Measurements from ENCODE around the gene THY1.

Gene THY1

DNA sequence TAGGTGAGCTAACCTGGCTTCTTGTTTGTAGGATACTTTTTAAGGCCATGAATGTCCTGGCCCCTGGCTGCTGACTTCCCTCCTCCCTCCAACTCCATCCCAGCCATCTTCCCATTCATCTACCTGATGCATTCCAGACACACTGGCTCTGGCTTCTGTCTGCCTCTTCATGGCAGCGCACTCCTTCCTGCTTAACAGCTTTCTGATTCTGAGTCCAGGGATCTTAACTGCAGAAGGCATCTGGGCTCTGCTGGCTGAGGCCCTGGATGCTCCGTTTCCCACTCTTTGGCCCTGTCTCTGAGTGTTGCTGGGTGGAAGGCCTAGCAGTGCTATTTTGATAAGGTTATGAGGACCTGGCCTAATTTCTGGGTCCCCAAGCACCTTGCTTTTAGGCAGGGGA, 1.8 kb upstream of the THY1 start:
- H3K4me1 ChIP-seq (ENCODE audit: insufficient read depth, low read length, severe bottlenecking): no peaks in the 10 kb centered on the region
- TF ChIP-seq, protein P1, sequence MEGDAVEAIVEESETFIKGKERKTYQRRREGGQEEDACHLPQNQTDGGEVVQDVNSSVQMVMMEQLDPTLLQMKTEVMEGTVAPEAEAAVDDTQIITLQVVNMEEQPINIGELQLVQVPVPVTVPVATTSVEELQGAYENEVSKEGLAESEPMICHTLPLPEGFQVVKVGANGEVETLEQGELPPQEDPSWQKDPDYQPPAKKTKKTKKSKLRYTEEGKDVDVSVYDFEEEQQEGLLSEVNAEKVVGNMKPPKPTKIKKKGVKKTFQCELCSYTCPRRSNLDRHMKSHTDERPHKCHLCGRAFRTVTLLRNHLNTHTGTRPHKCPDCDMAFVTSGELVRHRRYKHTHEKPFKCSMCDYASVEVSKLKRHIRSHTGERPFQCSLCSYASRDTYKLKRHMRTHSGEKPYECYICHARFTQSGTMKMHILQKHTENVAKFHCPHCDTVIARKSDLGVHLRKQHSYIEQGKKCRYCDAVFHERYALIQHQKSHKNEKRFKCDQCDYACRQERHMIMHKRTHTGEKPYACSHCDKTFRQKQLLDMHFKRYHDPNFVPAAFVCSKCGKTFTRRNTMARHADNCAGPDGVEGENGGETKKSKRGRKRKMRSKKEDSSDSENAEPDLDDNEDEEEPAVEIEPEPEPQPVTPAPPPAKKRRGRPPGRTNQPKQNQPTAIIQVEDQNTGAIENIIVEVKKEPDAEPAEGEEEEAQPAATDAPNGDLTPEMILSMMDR (IDR thresholded peaks at IDR 0.05; ENCODE audit: low read length): no peak
- no peak overlapping the region for H2AFZ ChIP-seq (ENCODE audit: low read length)
- H3K9ac ChIP-seq (ENCODE audit: low read length): no peak overlapping the region
- H3K27me3 ChIP-seq (ENCODE audit: insufficient read depth, low read length): no peaks in the 10 kb centered on the region
- no peaks in the 10 kb centered on the region for H3K36me3 ChIP-seq (ENCODE audit: insufficient read depth, low read length)
- no peaks in the 10 kb centered on the region for H3K9me3 ChIP-seq (ENCODE audit: low read length)
- H3K27ac ChIP-seq (ENCODE audit: low read depth, low read length, poor library complexity, severe bottlenecking): no peak overlapping the region
- no peaks in the 10 kb centered on the region for H4K20me1 ChIP-seq (ENCODE audit: insufficient read depth, low read length)
- H3K9me2 ChIP-seq (ENCODE audit: low read depth, low read length): no peaks in the 10 kb centered on the region
- H3F3A ChIP-seq (ENCODE audit: insufficient read depth, low read length): no peaks in the 10 kb centered on the region
- H3K79me2 ChIP-seq (ENCODE audit: insufficient read depth, low read length): no peaks in the 10 kb centered on the region
- no peak overlapping the region for H3K4me3 ChIP-seq (ENCODE audit: low read depth, low read length, poor library complexity, severe bottlenecking)
- H3K4me2 ChIP-seq (ENCODE audit: low read length): no peak overlapping the region

DNA sequence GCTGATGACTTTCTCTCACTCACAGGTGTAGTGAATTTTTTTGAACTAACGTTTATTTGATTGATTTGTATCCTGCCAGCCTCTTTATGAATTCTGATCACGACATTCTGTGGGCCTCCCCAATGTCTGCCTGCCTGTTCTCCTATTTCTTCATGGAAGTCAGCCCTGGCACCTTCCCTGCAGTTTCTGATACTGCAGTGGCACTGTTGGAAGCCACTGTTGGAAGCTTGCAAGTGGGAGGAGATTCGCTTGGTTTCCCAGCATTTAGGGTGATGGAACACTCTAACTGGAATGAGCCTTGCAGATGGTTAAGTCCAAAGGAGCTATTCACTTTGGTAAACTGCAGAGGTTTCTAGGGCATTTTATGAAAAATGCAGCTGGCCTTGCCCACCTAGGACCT, 1.3 kb upstream of the THY1 start:
- H3K27me3 ChIP-seq (ENCODE audit: insufficient read depth, low read length): no peaks in the 10 kb centered on the region
- H4K20me1 ChIP-seq (ENCODE audit: insufficient read depth, low read length): no peaks in the 10 kb centered on the region
- no peak overlapping the region for H2AFZ ChIP-seq (ENCODE audit: low read length)
- no peak overlapping the region for H3K9ac ChIP-seq (ENCODE audit: low read length)
- TF ChIP-seq, protein P1 (IDR thresholded peaks at IDR 0.05; ENCODE audit: low read length): no peak
- no peak for TF ChIP-seq EZH2 (IDR thresholded peaks at IDR 0.05; ENCODE audit: borderline replicate concordance, low read length)
- no peaks in the 10 kb centered on the region for H3F3A ChIP-seq (ENCODE audit: insufficient read depth, low read length)
- no peak overlapping the region for H3K4me2 ChIP-seq (ENCODE audit: low read length)
- no peaks in the 10 kb centered on the region for H3K36me3 ChIP-seq (ENCODE audit: insufficient read depth, low read length)
- H3K9me2 ChIP-seq (ENCODE audit: low read depth, low read length): no peaks in the 10 kb centered on the region
- H3K4me3 ChIP-seq (ENCODE audit: low read depth, low read length, poor library complexity, severe bottlenecking): no peak overlapping the region
- no peaks in the 10 kb centered on the region for H3K4me1 ChIP-seq (ENCODE audit: insufficient read depth, low read length, severe bottlenecking)
- no peak overlapping the region for H3K27ac ChIP-seq (ENCODE audit: low read depth, low read length, poor library complexity, severe bottlenecking)
- no peaks in the 10 kb centered on the region for H3K79me2 ChIP-seq (ENCODE audit: insufficient read depth, low read length)
- H3K9me3 ChIP-seq (ENCODE audit: low read length): no peaks in the 10 kb centered on the region

DNA sequence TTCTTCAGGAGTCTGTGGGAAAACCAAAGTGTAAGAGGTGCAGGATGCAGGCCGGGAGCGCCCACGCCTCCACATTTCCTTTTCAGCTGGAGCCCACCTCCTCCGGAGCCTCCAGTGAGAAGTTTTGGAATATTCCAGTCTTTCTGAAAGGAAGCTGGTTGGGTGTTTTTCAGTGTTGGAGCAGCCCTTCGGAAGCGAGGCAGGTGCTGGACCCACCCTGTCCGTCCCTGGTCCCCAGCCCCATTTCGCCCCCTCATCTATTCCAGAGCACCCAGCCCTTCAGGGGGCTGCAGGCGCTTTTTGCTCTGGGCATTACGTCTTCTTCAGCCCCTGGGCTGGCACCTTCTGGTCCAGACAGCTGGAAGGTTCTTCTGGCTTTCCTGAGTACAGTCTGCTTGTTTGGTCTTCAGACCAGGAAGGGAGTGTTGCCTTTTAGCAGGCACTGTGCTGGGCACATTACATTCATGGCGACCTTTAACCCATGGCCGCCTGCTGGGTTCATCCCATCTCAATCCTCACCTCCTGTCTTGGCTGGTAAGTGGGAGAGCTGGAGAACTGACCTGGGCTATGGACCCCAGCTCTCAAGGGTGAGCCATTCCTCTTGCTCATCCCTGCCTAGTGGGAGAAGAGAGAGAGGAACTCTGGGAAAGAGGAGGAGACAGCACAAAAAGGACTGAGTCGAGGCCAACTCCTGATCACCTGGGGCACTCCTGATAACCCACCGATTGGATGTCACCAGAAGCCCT, 710 bp upstream of the THY1 start:
- no peaks in the 10 kb centered on the region for H3K9me2 ChIP-seq (ENCODE audit: low read depth, low read length)
- H3K27ac ChIP-seq (ENCODE audit: low read depth, low read length, poor library complexity, severe bottlenecking): no peak overlapping the region
- H3K9ac ChIP-seq (ENCODE audit: low read length): no peak overlapping the region
- H3F3A ChIP-seq (ENCODE audit: insufficient read depth, low read length): no peaks in the 10 kb centered on the region
- no peaks in the 10 kb centered on the region for H3K79me2 ChIP-seq (ENCODE audit: insufficient read depth, low read length)
- no peaks in the 10 kb centered on the region for H4K20me1 ChIP-seq (ENCODE audit: insufficient read depth, low read length)
- H3K36me3 ChIP-seq (ENCODE audit: insufficient read depth, low read length): no peaks in the 10 kb centered on the region
- no peaks in the 10 kb centered on the region for H3K9me3 ChIP-seq (ENCODE audit: low read length)
- TF ChIP-seq, protein P1 (IDR thresholded peaks at IDR 0.05; ENCODE audit: low read length): no peak
- no peak for TF ChIP-seq EZH2 (IDR thresholded peaks at IDR 0.05; ENCODE audit: borderline replicate concordance, low read length)
- H3K4me3 ChIP-seq (ENCODE audit: low read depth, low read length, poor library complexity, severe bottlenecking): no peak overlapping the region
- no peaks in the 10 kb centered on the region for H3K27me3 ChIP-seq (ENCODE audit: insufficient read depth, low read length)
- H3K4me1 ChIP-seq (ENCODE audit: insufficient read depth, low read length, severe bottlenecking): no peaks in the 10 kb centered on the region
- H2AFZ ChIP-seq (ENCODE audit: low read length): no peak overlapping the region
- H3K4me2 ChIP-seq (ENCODE audit: low read length): no peak overlapping the region

Data from OCI-LY1 (cell line).